HepG2 (cell line): Measurements from ENCODE around the gene PPP2R5E. TPM values are rescaled to one million over a fixed set of nuclear protein-coding genes. Genes with fewer than 3 reads are reported as not detected.

Experiments used
- ATAC-seq: fragments of 200-7000 bp; cut with Tn5 transposase; 3 replicates; pipeline ENCODE4 v1.9.1; 2020; ENCODE audit warnings: mild to moderate bottlenecking, moderate library complexity
- BruUV-seq: library from RNA; stranded (reverse); fragments of 400-500 nt; replicated peaks from 2 replicates; lab custom pipeline; 2021; lab: Mats Ljungman, UMichigan
- CTCF ChIA-PET: fragments of 300-600 bp; formaldehyde crosslinking; extraction: SDS; loops from one replicate; lab custom pipeline; 2021; ENCODE audit warnings: low total read pairs, inconsistent platforms, low intra/inter-chr PET ratio; lab: Yijun Ruan, JAX
- POLR2A ChIA-PET: fragments of 350-600 bp; sonication (Branson Sonifier 250); formaldehyde crosslinking; loops from one replicate; lab custom pipeline; 2020; ENCODE audit warnings: antibody characterized with exemption, inconsistent platforms; lab: Yijun Ruan, JAX
- DNase-seq: peaks from one replicate; pipeline ENCODE4 v3.0.0-alpha.2; 2015; ENCODE audit warnings: low spot score
- FAIRE-seq: peaks from 3 replicates; lab custom pipeline; 2011; peaks lifted over from hg19 to GRCh38; lab: Jason Lieb, UNC
- H2AFZ ChIP-seq: one replicate; pipeline ENCODE4 v1.6.1; 2011; ENCODE audit warnings: low read length, inconsistent platforms
- H3K27ac ChIP-seq: fragments of 300-600 bp; 3 replicates; pipeline ENCODE4 v1.8.0; 2011; ENCODE audit warnings: mixed run types, mild to moderate bottlenecking, mixed read lengths, low read length, inconsistent platforms; ENCODE audit not compliant: insufficient read depth; ENCODE audit errors: extremely low read length
- H3K27me3 ChIP-seq, 2 experiments: fragments of 200-600 bp in 1 of 2; 2 replicates in 1 of 2; 3 replicates in 1 of 2; pipeline versions ENCODE4 v1.6.0 to v1.8.0; 2011; ENCODE audit warnings: low read length in 2 of 2, mild to moderate bottlenecking in 2 of 2, moderate library complexity in 2 of 2, inconsistent platforms in 1 of 2; ENCODE audit not compliant: insufficient read depth in 2 of 2, control insufficient read depth in 1 of 2
- H3K36me3 ChIP-seq, 2 experiments: fragments of 200-600 bp in 1 of 2; replicated peaks in 1 of 2; 2 replicates in 1 of 2; 3 replicates in 1 of 2; pipeline versions ENCODE4 v1.5.1 to v1.8.0; 2011; ENCODE audit warnings: low read length in 2 of 2, inconsistent platforms in 1 of 2; ENCODE audit not compliant: insufficient read depth in 2 of 2, control insufficient read depth in 1 of 2
- H3K4me1 ChIP-seq: 2 replicates; pipeline ENCODE4 v1.5.1; 2012; ENCODE audit warnings: low read length, inconsistent platforms; ENCODE audit not compliant: insufficient read depth
- H3K4me2 ChIP-seq: 2 replicates; pipeline ENCODE4 v1.6.0; 2011; ENCODE audit warnings: low read depth, low read length, inconsistent platforms
- H3K4me3 ChIP-seq, 3 experiments: fragments of 200-600 bp in 1 of 3; sonication (generic), shearing (Covaris generic) in 1 of 3; replicated peaks in 1 of 3; 2 replicates each; pipeline ENCODE4 v1.5.1; 2011 to 2016; ENCODE audit warnings: low read length in 3 of 3, inconsistent platforms in 2 of 3, low read depth in 2 of 3, mild to moderate bottlenecking in 2 of 3, control low read depth in 1 of 3, mixed read lengths in 1 of 3; ENCODE audit not compliant: insufficient read depth in 1 of 3
- H3K79me2 ChIP-seq: one replicate; pipeline ENCODE4 v1.6.1; 2011; ENCODE audit warnings: low read length, inconsistent platforms; ENCODE audit not compliant: insufficient read depth
- H3K9ac ChIP-seq: 2 replicates; pipeline ENCODE4 v1.6.0; 2011; ENCODE audit warnings: mild to moderate bottlenecking, low read depth, low read length, inconsistent platforms; ENCODE audit not compliant: insufficient read depth
- H3K9me3 ChIP-seq: 2 replicates; pipeline ENCODE4 v1.5.1; 2012; ENCODE audit warnings: mild to moderate bottlenecking, low read length
- H4K20me1 ChIP-seq: 2 replicates; pipeline ENCODE4 v1.6.0; 2011; ENCODE audit warnings: inconsistent platforms, mild to moderate bottlenecking, low read length, moderate library complexity; ENCODE audit not compliant: insufficient read depth
- E2F2 ChIP-seq: sonication (generic); formaldehyde crosslinking; IDR thresholded peaks from 2 replicates; pipeline ENCODE4 v1.4.0; 2020; ENCODE audit warnings: missing genetic modification reagents, borderline replicate concordance
- HMGXB3 ChIP-seq: sonication (generic); formaldehyde crosslinking; IDR thresholded peaks from 2 replicates; pipeline ENCODE4 v1.4.0; 2020; ENCODE audit warnings: missing genetic modification reagents, borderline replicate concordance
- MYNN ChIP-seq: sonication (generic); formaldehyde crosslinking; IDR thresholded peaks from 2 replicates; pipeline ENCODE4 v1.4.0; 2020; ENCODE audit warnings: mild to moderate bottlenecking, low read depth, missing genetic modification reagents
- NR2F1 ChIP-seq, 2 experiments: fragments of 450-650 bp in 1 of 2; formaldehyde crosslinking in 1 of 2; IDR thresholded peaks; 2 replicates each; pipeline versions ENCODE4 v1.5.0 to v1.6.1; 2016 to 2020; ENCODE audit warnings: mild to moderate bottlenecking in 1 of 2, missing compliant biosample characterization in 1 of 2, missing genetic modification reagents in 1 of 2, moderate library complexity in 1 of 2
- PHF5A ChIP-seq: IDR thresholded peaks from one replicate; pipeline ENCODE4 v1.6.1; 2018; ENCODE audit warnings: low read depth, missing genetic modification reagents; ENCODE audit not compliant: unreplicated experiment
- ZBTB2 ChIP-seq: sonication (generic); formaldehyde crosslinking; IDR thresholded peaks from 2 replicates; pipeline ENCODE4 v1.8.0; 2022; ENCODE audit warnings: low read depth, missing genetic modification reagents
- ZBTB4 ChIP-seq: sonication (generic); formaldehyde crosslinking; IDR thresholded peaks from 2 replicates; pipeline ENCODE4 v1.4.0; 2020; ENCODE audit warnings: missing genetic modification reagents, mild to moderate bottlenecking, borderline replicate concordance
- ZMAT3 ChIP-seq: sonication (generic); formaldehyde crosslinking; conservative IDR thresholded peaks from 2 replicates; pipeline ENCODE4 v1.7.0; 2021; ENCODE audit warnings: missing genetic modification reagents
- ZNF660 ChIP-seq: sonication (generic); formaldehyde crosslinking; IDR thresholded peaks from 2 replicates; pipeline ENCODE4 v1.5.1; 2020; ENCODE audit warnings: mild to moderate bottlenecking, low read depth, missing genetic modification reagents, borderline replicate concordance
- WGBS: methylation state at CpG from one replicate; pipeline ENCODE4 v1.1.6; 2017; ENCODE audit warnings: low lambda C conversion rate; 5-methylcytosine and 5-hydroxymethylcytosine counted together
- in situ Hi-C: cut with HindIII; loops from 2 replicates; pipeline ENCODE4 v1.10.0; 2017; ENCODE audit warnings: low pct_unique_long_range_greater_than_20kb; ENCODE audit not compliant: extremely low pct_ligation_motif_present
- intact Hi-C: fragments of 100-400 bp; cut with micrococcal nuclease; formaldehyde crosslinking; loops from one replicate; pipeline ENCODE4 v1.10.0; 2022; ENCODE audit not compliant: unreplicated experiment
- polyA plus RNA-seq, 8 experiments: library from polyadenylated mRNA; depleted of rRNA in 3 of 8; stranded (reverse) in 7 of 8; unstranded in 1 of 8; fragments of >200 nt; fragmentation: Illumina TruSeq in 4 of 8; extraction: Trizol in 4 of 8; gene quantifications; 2 replicates each; pipeline versions ENCODE4 v1.2.1 to v1.2.3, GENCODE V29; 2011 to 2016; ENCODE audit warnings: low read depth in 4 of 8, missing spikeins in 1 of 8, mixed read lengths in 1 of 8; ENCODE audit not compliant: insufficient read depth in 1 of 8
- total RNA-seq, 5 experiments: library from RNA; depleted of rRNA; stranded (reverse); fragments of >200 nt; fragmentation: Illumina TruSeq; extraction: Trizol; gene quantifications; 2 replicates each; pipeline ENCODE4 v1.2.3, GENCODE V29; 2016; ENCODE audit warnings: low read depth in 1 of 5

Gene PPP2R5E
- total and polyA plus RNA-seq, 2 of the 13 experiments (the other 11 are each of a cell fraction or from before 2014, with no cell fraction given): 8.9 to 11.0 TPM

GRCh38 chr14:63435204-63435603, 108.0 kb downstream of the PPP2R5E start:
- intact Hi-C loops (no loop called here), in situ Hi-C loops (no loop called here)
- Histone ChIP-seq H3K27ac (no peak overlapping the region), H3K9me3 (no peaks in the 10 kb centered on the region), H2AFZ (no peak overlapping the region), H3K4me1 (peaks cover 22% of the 10 kb centered on the region), H3K79me2 (peaks cover 17% of the 10 kb centered on the region), H3K36me3 (no peaks in the 10 kb centered on the region), H3K27me3 (no peaks in the 10 kb centered on the region), H3K4me3 (no peak overlapping the region), H3K4me2 (no peak overlapping the region), H3K9ac (no peak overlapping the region), H4K20me1 (no peaks in the 10 kb centered on the region)
- ChIA-PET POLR2A (no interaction called here), CTCF (no interaction called here)
- no TSS peak for BruUV-seq
- 94% methylated on average over 2 of the region's 2 CpGs for WGBS
- DNase-seq (no peak), ATAC-seq (no peak), FAIRE-seq (no peak)
- TF ChIP-seq E2F2 (CRISPR knock-in tag) (no peak), HMGXB3 (no peak), MYNN (CRISPR knock-in tag) (no peak), NR2F1 (CRISPR knock-in tag; IDR thresholded peaks at IDR 0.05) (no peak), ZBTB2 (CRISPR knock-in tag) (no peak), ZNF660 (CRISPR knock-in tag) (no peak), PHF5A (CRISPR knock-in tag) (no peak), ZBTB4 (CRISPR knock-in tag) (no peak), ZMAT3 (CRISPR knock-in tag) (no peak)
